ENCODE results near the gene RAPGEF5. TPM values are rescaled to one million over a fixed set of nuclear protein-coding genes. Genes with fewer than 3 reads are reported as not detected.

Gene RAPGEF5
- total and polyA plus RNA-seq, 4 donors = 7.1 to 54.8 (median 13.0) TPM

- TF ChIP-seq CTCF (IDR thresholded peaks at IDR 0.05; ENCODE audit: low read depth, low read length, missing input control) = no peak
- no peak for TF ChIP-seq ZBTB33 (IDR thresholded peaks at IDR 0.05)
- no peak for TF ChIP-seq JUND (IDR thresholded peaks at IDR 0.05)
Measured at GRCh38 chr7:22090512-22090911, 266.4 kb downstream of the RAPGEF5 start (continued).

GRCh38 chr7:22090107-22090506 lies 266.8 kb downstream of the RAPGEF5 start:
- H3K4me1 ChIP-seq (ENCODE audit: control insufficient read depth in 4 of 4, insufficient read depth in 4 of 4, low read length in 3 of 4) = no peaks in the 10 kb centered on the region
- H3K27me3 ChIP-seq (ENCODE audit: control insufficient read depth in 4 of 4, insufficient read depth in 4 of 4, low read length in 3 of 4) = peaks cover 0 to 6% (median 0%) of the 10 kb centered on the region in 4 donors
- 96% methylated on average over 22 of the region's 22 CpGs for WGBS
- H3K4me3 ChIP-seq (ENCODE audit: low read depth in 1 of 3, low read length in 3 of 3) = no peak overlapping the region
- DNase-seq (ENCODE audit: low spot score) = no peak
- no peaks in the 10 kb centered on the region for H3K9me3 ChIP-seq (ENCODE audit: control insufficient read depth in 4 of 4, low read length in 3 of 4)
- no peak overlapping the region for H3K9ac ChIP-seq (ENCODE audit: low read depth in 1 of 2, low read length in 2 of 2)
- no peak overlapping the region for H3K27ac ChIP-seq (ENCODE audit: low read depth in 1 of 2, low read length in 2 of 2)
- TF ChIP-seq ATF3 (IDR thresholded peaks at IDR 0.05) = no peak
- no peaks in the 10 kb centered on the region for H3K36me3 ChIP-seq (ENCODE audit: control insufficient read depth in 4 of 4, insufficient read depth in 3 of 4, low read depth in 1 of 4, low read length in 3 of 4)

- no peak for DNase-seq (ENCODE audit: low spot score)
- no peaks in the 10 kb centered on the region for H3K9me3 ChIP-seq (ENCODE audit: control insufficient read depth in 4 of 4, low read length in 3 of 4)
- no peaks in the 10 kb centered on the region for H3K36me3 ChIP-seq (ENCODE audit: control insufficient read depth in 4 of 4, insufficient read depth in 3 of 4, low read depth in 1 of 4, low read length in 3 of 4)
- no peak overlapping the region for H3K9ac ChIP-seq (ENCODE audit: low read depth in 1 of 2, low read length in 2 of 2)
- H3K27ac ChIP-seq (ENCODE audit: low read depth in 1 of 2, low read length in 2 of 2) = no peak overlapping the region
- peaks cover 0 to 2% (median 0%) of the 10 kb centered on the region in 4 donors for H3K27me3 ChIP-seq (ENCODE audit: control insufficient read depth in 4 of 4, insufficient read depth in 4 of 4, low read length in 3 of 4)
- TF ChIP-seq FOXA1 (IDR thresholded peaks at IDR 0.05) (no peak), SP1 (IDR thresholded peaks at IDR 0.05) (no peak), HNF4G (IDR thresholded peaks at IDR 0.05) (no peak), NR2F2 (IDR thresholded peaks at IDR 0.05) (no peak), ATF3 (IDR thresholded peaks at IDR 0.05) (no peak), ZBTB33 (IDR thresholded peaks at IDR 0.05) (no peak), JUND (IDR thresholded peaks at IDR 0.05) (no peak), RAD21 (IDR thresholded peaks at IDR 0.05) (no peak), RXRA (IDR thresholded peaks at IDR 0.05) (no peak), REST (IDR thresholded peaks at IDR 0.05) (no peak), MAX (IDR thresholded peaks at IDR 0.05) (no peak), TAF1 (conservative IDR thresholded peaks at IDR 0.05) (no peak)
- peaks cover 0 to 2% (median under 1%) of the 10 kb centered on the region in 4 donors for H3K4me1 ChIP-seq (ENCODE audit: control insufficient read depth in 4 of 4, insufficient read depth in 4 of 4, low read length in 3 of 4)
- H3K4me3 ChIP-seq (ENCODE audit: low read depth in 1 of 3, low read length in 3 of 3) = no peak overlapping the region
Measured at GRCh38 chr7:22088827-22089226, 268.1 kb downstream of the RAPGEF5 start.
